HG03442 (cell line): Measurements from ENCODE around the gene FAM72C.
"Not testable (repeated sequence)": the region's sequence is repeated elsewhere in the genome, so short reads cannot be mapped to it uniquely, and the experiment has no call there.

Experiments used
- ATAC-seq: cut with Tn5 transposase; IDR thresholded peaks from one replicate; pipeline ENCODE4 v1.9.1; 2021; ENCODE audit warnings: mild to moderate bottlenecking, moderate library complexity; ENCODE audit not compliant: unreplicated experiment

Gene FAM72C

DNA sequence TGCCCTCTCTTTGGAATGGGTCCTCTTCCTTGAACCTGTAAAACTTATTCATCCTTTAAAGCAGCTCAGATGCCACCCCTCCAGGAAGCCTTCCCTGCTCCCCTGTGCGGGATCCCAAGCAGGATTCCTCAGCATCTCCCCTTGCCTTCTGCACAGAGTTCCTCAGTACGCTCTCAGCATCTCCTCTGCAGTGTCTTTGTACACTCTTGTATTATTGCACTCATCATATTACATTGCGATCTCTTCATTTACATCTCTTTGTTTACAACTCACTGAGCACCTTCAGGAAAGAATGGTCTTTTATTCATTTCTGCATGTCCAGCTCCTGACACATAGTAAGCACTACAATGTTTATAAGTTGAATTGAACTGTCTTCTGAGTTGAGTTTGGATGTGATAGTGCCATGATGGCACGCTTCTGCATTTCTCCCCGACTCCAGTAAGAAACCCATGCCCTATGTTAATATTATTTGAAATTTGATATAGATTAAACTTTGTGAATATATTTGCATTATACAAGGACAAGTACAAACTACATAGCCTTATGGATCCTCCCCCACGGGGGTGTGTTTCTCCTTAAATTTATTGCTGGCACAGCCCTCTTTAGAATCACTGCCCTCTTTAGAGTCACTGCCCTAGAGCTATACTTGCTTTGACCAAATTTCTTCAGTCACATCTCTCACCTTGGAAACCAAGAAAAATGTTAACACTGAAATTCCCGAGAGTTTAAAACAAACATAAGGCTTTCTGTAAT, 13.1 kb upstream of the FAM72C start:
- not testable (repeated sequence) for ATAC-seq

DNA sequence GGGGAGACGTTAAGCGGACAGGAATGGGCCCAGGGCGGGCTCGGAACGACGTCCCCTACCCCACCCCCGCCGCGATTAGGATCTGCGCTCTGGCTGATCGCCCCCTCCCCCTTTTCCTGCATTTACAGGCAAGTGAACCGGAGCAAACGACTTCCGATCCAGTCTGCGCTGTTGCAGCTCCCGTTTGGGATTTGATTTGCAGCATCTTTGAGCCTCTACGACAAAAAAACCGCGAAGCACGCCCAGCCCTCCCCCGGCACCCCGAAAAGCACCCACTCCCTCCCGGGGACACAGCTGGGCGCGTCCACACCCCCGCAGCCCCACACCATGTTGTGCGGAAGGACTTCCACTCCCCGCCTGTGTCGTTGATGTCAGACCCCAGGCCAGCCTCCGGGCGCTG, 2.6 kb upstream of the FAM72C start:
- not testable (repeated sequence) for ATAC-seq

DNA sequence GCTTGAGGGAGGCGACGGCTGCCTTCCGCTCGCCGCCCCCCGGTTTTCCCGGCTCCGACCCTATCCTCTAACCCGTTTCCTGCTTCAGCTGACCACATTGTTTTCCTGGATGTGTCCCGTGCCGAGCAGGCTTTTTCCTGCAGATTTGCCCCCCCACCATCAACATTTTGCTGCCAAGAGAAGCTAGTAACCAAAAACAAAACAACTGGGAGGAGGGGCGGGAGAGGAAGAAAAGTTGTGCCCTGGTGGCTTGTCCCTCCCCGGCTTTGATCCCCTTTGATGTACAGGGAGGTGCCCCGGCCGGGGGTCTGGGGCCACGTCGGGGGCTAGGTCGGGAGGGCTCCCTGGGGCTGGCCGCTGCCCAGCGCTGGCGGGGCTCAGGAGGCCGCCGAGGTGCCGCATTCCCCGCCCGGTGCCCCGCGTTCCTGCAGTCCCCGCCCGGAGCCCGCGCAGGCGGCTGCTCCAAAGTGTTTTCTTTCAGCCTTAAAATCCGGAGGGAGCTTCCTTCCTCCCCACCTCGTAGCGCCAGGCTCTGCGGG, 2.2 kb upstream of the FAM72C start:
- not testable (repeated sequence) for ATAC-seq

DNA sequence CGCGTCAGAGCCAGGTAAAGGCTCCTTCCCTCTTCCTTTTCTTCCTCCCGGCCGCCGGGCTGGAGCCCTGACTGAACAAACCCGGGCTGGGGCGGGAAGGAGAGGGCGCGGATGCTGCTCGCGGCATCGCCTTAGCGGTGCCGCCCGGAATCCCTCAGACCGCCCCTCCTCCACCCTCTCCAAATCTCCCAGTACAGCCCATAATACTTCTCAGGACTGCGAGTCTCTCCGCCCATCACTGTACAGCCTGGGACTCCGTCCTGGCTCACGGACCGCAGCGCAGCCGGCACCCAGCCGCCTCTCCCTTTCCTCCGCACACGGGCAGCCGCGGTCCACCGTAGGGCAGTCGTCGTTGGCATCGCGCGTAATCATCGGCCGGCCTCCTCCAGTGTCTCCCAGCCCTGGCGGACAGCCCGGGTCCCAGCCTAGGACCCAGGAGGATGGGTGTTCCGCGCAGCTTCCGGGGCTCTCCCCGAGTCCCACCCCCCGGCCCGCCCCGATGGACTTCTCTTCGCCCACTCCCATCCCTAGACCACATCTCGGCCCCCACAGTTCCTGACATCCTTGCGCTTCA, 1.1 kb upstream of the FAM72C start:
- ATAC-seq = peak; percentile 4

DNA sequence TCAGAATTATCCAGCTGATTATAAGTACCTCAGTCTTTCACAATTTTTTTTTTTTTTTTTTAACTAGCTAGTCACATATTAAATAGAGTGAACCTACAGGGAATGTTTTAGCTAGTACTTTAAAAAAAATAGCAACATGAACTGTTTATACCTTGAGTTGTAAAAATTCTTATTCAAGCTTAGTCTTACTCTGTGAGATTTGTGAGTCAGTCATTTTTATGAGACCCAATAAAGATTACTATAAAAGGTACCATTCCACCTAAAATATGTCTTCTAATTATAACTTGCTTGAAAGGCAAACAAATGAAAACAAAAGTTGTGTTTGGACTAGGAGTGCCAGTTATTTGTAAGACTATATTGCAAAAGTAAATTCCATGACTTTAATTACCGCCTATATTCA, 5.9 kb downstream of the FAM72C start:
- ATAC-seq = not testable (repeated sequence)

DNA sequence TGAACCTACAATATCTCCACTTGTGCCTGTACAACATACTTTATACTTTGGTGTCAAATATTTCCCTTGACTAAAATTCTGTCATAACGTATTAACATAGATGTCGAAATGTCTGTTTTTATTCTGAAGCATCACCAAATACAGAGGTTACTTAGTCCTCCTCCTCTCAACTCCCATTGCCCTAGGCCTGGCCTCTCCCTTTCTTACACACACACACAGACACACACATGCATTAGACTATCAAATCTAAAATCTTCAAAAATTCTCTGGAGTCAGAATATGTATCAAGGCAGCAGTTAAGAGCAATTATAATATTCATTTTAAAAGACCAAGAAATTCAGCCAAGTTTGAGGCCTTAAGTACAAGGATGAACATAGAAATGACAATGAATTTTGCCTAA, 7.5 kb downstream of the FAM72C start:
- ATAC-seq = not testable (repeated sequence)

DNA sequence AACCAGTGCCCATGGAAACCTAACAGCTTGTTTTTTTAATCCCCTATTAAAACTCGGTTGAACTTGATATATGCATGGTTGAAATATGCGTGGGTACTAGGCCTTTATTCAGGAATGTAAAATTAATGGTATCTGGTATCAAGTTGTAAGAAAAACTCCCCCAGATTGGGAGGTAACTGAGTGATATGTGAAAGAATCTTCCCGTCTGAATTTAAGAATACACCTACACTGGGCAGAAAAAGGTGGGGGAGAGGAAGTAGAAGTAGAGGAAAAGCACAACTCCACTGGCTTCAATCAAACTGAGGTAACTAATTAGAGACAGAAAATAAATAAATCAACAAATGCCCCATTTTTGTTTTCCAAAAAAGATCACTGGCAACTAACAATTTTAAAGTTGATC, 15.9 kb downstream of the FAM72C start:
- ATAC-seq = not testable (repeated sequence)

DNA sequence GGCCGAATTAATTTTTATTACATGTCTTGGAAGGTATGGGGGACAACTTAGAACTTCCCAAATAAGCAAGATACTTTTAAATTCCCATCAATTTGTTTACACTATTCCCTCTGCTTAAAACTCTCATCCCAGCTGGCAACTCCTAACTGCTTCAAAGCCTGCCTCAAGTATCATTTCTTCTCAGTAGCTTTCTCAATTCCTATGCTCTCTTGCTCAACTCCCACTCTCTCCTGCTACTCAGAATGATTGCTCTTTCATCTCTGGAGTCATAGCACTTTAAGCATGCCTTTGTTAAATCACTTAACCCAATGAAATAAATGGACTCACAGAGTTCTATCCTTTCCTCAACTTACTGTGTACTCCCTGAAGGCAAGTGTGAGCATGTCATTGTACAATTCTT, 18.9 kb downstream of the FAM72C start:
- ATAC-seq = not testable (repeated sequence)

DNA sequence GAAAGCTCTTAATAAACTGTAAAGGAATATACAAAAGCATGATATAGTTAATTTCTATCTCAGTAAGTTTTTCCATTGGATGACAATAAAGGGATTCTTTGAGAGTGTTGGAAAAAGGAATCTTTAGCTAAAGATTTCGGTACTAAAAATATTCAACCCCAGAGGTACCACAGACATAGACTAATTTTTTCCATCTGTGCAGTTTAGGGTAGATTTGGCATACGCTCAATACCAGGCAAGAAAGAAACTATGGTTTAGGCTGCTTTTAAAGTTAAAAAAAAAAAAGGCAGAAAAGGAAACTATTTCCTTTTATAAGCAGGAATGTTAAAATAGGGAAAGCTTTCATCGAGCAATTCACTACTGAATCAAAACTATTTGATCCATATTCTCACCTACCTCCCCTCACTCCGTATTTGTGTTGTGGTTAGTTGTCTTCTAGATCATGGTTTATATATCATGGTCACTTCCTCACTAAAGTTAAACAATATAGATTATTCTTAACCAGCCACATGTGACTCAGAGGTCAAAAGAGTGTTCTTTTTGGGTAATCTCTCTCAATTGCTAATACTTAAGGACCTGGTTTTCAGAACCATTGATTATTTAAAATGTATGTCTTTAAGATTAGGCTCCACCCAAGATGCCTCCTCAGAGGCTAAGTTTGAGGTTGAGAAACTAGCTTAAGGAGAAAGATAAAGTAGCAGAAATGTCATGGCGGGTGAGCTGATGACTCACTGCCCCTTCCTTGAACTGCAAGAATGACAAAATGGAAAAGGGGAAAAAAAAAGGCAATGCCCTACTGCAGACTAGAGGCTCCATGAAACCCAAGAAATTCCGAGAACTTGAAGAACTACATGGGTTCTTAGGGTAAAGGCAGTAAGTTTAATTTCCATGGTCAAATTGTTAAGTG, 20.0 kb downstream of the FAM72C start:
- not testable (repeated sequence) for ATAC-seq

DNA sequence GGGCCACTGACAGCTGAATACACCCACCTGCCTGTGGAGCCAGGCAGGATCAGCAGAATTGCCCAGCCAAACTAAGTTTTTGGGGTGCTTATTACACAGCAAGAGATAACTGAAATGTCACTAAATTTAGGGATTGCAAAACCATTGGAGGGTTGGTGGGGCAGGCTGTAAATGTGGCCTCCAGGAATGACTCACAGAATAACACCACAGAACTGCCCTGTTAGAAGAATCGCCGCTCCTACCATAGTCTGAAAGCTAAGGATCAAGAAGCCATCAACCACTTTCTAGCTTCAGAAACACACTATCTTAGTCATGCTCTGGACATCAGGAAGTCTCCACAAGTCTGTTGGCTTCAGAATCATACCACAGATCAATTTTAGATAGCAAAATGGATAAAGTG, 24.0 kb downstream of the FAM72C start:
- not testable (repeated sequence) for ATAC-seq

DNA sequence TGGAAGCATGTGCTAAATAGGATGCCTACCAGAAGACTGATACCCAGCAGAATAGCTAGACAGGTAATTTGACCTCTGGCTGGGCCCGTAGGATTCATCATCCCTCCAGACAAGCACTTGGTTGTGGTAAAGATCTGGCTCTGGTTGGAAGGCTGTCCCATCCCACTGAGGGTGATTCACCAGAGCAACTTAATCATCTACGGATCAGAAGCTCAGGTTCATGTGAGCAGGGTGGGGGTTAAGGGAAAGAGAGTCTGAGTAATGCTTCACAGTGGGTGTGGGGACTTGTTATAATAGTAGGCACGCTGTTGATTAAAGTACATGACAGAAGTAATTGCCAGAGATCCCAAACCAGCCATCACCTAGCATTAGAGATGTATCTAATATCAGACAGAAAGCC, 26.5 kb downstream of the FAM72C start:
- ATAC-seq = not testable (repeated sequence)

DNA sequence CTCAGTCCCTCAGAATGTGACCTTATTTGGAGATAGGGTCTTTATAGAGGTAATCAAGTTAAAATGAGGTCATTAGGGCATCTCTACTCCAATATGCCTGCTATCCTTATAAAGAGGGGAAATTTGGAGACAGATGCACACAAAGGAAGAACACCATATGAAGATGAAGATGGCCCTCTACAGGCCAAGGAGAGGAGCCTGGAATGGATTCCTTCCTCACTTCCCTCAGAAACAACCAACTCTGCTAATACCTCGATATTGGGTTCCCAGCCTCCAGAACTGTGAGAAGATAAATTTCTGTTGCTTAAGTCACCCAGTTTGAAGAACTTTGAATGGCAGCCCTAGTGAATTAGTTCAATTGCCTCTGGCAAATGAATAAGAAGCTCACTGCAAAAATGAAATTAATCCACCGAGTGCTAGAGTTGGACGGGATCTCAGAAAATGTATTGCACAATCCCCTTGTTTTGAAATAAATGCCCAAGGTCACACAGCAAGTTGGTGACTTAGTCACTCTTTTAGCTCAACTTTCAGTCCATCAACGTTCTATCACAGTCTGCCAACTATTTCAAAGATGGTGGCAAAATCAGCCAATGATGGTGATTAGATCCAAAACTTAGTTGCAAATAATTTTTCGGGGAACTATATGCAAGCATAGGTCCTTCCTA, 27.1 kb downstream of the FAM72C start:
- ATAC-seq = not testable (repeated sequence)

DNA sequence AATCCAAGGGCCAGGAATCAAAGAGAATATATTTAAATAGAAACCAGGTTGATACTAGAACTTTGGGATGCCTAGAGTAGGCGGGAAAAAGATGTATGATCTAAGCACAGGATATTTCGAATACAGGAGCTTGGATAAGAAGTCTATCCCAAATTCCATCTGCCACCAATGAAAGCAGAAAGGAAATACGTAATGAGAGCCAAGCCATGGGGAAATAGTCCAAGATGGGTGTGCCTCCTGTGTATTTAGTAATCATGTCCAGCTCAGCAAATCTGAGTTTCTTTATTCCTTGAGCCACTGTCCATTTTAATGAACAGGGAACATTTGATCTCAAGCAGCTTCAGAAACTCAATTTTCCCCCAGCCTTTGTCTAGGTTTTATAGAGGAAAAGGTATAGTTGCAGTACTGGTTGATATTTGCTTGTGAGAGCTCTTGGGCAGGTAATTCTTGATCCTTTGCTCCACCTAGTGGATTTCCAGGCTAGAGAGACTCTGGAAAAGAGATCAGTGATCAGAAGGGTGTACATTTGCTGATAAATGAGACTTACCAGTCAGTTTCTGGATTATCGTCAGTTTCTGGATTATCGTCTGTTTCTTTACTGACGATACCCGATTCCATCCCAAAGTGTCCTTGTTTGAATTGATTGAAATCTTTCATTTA, 28.3 kb downstream of the FAM72C start:
- ATAC-seq = not testable (repeated sequence)

DNA sequence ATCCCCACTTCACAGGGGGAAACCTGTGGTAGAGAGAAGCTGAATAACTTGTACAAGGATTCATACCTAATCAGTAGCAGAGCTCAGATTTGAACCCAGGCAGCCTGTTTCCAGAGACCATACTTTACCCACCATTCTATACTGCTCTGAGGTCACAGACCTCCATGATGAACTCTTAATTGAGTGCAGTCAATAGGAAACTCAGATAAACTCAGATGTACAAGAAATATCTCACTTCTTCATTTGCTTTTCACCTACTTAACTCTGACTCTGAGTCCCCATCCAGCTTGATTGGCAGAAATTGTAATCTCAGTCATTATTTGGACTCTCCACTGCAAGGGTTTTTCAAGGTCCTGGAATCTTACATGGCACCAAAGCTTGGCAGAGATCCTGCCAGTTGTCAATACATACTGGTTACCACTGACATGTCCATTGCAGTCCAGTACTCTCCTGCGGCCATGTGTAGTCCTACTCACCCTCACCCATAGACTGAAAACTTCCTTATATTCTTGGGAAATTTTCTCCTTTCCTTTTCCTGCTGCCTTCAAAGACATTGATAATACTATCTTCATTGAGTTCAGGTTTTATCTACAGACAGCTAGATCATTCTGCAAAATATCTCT, 29.4 kb downstream of the FAM72C start:
- ATAC-seq = not testable (repeated sequence)

DNA sequence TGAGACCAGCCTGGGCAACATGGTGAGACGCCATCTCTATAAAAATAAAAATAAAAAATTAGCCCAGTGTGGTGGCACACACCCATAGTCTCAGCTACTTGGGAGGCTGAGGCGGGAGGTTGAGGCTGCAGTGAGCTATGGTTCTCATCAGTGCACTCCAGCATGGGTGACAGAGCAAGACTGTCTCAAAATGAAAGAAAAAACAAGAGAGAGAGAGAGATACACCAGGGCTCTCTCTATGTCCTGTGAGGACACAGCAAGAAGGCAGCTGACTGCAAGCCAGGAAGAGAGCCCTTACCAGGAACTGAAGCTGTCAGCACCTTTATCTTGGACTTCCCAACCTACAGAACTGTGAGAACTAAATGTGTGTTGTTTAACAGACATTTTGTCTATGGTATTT, 32.1 kb downstream of the FAM72C start:
- ATAC-seq = not testable (repeated sequence)

DNA sequence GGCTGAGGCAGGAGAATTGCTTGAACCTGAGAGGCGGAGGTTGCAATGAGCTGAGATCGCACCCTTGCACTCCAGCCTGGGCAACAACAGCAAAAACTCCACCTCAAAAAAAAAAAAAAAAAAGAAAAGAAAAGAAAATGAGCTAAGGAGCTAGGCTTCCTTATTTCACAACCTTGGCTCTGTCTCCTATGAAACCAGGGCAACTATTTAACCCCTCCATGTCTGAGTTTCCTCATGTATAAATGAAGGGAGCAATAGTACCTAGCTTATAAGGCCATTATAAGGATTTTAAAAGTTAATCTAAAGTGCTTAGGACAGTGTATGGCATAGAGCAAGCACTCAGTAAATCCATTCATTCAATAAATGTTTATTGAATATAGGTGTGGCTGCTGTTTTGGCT, 32.9 kb downstream of the FAM72C start:
- not testable (repeated sequence) for ATAC-seq

DNA sequence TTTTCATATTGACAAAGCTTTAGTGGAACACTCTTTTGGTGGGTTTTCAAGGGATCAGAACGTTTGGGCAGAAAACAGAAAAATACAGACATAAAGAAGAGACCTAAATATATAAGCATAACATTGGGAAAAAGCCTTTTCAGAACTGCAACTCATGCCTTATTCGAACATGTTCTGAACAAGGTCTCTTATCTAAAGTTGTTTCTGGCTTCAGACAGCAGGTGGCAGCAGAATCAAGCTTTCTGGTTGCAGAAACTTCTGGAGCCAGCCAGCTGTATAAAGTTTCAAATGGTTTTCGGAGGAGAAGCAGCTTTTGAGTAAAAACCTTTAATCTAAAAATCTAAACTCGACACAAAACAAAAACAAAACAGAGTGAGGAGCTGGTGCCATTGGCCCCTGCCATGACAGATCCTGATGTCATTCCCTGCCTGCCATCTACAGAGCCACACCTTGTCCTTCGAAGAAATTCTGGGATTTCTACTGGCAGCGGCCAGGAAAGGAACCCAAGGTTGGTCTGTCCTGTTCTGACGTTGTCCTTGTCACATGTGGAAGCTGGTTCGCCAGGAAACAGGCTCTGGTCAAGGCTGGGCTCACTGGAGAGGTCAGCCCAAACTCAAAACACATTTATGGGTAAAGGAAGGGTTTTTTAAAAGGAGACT, 35.2 kb downstream of the FAM72C start:
- not testable (repeated sequence) for ATAC-seq

DNA sequence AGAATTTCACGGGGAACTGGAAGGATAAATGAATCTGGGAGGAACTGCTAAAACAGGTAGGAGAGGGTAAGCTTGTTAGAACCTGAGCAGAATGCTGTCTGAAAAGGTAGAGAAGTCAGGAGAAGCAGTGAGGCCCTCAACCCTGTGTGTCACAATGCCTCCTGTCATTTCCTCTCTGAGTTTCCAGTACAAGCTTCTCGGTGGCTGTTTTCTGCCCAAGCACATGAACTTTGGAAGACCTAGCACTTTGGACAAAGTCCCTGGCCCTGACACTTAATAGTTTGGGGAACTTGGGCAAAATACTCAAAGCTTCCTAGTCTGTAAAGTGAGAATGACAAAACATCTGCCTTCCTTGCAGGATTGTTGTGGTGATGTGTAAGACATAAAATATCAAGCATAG, 52.7 kb downstream of the FAM72C start:
- ATAC-seq = not testable (repeated sequence)

DNA sequence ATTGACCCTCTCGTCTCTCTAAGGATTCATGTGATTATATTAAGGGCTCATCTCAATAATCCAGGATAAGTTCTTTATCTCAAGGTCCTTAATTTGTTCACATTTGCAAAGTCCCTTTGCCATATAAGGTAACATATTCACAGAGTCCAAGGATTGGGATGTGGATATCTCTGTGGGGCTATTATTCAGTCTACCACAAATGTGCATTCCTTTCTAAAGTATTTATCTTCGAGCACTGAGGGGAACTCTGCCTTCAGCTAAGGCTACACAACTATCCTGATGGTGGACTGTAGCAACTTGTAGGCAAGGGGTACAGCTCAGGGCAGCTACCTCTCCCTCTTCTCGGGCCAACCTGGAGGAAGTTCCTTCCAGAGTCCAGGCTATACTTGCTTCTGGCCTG, 53.2 kb downstream of the FAM72C start:
- ATAC-seq = not testable (repeated sequence)
